ENCODE data around the gene CHRNA4.

CHRNA4 gene

GRCh38 chr20:63351811-63352591 lies 9.1 kb downstream of the CHRNA4 start:
- no peak overlapping the region for H3K9ac ChIP-seq (ENCODE audit: low read length)
- no peak overlapping the region for H3K4me3 ChIP-seq (ENCODE audit: low read length)
- no peak overlapping the region for H3K27ac ChIP-seq (ENCODE audit: low read depth, low read length)
- no peaks in the 10 kb centered on the region for H3K36me3 ChIP-seq (ENCODE audit: control insufficient read depth, insufficient read depth, low read length)
- H3K27me3 ChIP-seq (ENCODE audit: control insufficient read depth, insufficient read depth, low read length), result peaks cover 3% of the 10 kb centered on the region
- no peaks in the 10 kb centered on the region for H3K4me1 ChIP-seq (ENCODE audit: control insufficient read depth, insufficient read depth, low read length)

DNA sequence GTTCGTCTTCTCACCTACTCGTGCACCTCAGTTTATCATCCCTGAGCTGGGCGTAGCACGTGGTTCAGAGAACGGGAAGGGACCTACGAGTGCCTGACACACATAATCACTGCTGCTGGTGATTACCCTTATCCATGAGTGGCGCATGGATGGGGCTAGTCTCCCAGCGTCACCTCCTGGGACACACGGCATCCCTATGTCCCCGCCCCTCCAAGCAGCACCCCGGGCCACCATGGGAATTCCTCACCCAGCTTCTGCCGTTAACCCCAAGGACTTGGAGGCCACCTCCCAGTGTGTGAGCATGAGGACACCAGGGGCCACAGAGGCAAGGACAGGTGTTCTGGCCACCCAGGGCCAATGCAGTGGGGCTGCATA lies 9.8 kb downstream of the CHRNA4 start:
- no peaks in the 10 kb centered on the region for H3K36me3 ChIP-seq (ENCODE audit: control insufficient read depth, insufficient read depth, low read length)

GRCh38 chr20:63350597-63351325 lies 10.4 kb downstream of the CHRNA4 start:
- H3K27me3 ChIP-seq (ENCODE audit: control insufficient read depth, insufficient read depth, low read length), result peaks cover 3% of the 10 kb centered on the region
- no peak overlapping the region for H3K27ac ChIP-seq (ENCODE audit: low read depth, low read length)
- H3K4me3 ChIP-seq (ENCODE audit: low read length), result no peak overlapping the region
- no peaks in the 10 kb centered on the region for H3K36me3 ChIP-seq (ENCODE audit: control insufficient read depth, insufficient read depth, low read length)
- no peaks in the 10 kb centered on the region for H3K4me1 ChIP-seq (ENCODE audit: control insufficient read depth, insufficient read depth, low read length)
- no peak overlapping the region for H3K9ac ChIP-seq (ENCODE audit: low read length)

More for the DNA sequence above, 9.8 kb downstream of the CHRNA4 start:
- Histone ChIP-seq H3K27ac (ENCODE audit: low read depth, low read length) (no peak overlapping the region), H3K4me3 (ENCODE audit: low read length) (no peak overlapping the region), H3K9ac (ENCODE audit: low read length) (no peak overlapping the region), H3K4me1 (ENCODE audit: control insufficient read depth, insufficient read depth, low read length) (no peaks in the 10 kb centered on the region), H3K27me3 (ENCODE audit: control insufficient read depth, insufficient read depth, low read length) (peaks cover 3% of the 10 kb centered on the region)

DNA sequence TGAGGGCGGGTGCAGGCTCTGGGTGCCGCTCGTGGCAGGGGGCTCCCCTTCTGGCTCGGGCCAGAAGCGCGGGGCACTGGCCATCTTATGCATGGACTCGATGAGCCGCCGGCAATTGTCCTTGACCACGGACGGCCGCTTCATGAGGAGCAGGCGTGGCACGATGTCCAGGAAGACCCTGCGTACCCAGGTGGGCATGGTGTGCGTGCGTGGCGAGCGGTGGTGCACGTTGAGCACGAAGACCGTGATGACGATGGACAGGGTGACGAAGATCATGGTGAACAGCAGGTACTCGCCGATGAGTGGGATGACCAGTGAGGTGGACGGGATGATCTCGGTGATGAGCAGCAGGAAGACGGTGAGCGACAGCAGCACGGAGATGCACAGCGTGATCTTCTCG lies 11.0 kb downstream of the CHRNA4 start:
- H3K4me1 ChIP-seq (ENCODE audit: control insufficient read depth, insufficient read depth, low read length), result no peaks in the 10 kb centered on the region
- peaks cover 3% of the 10 kb centered on the region for H3K27me3 ChIP-seq (ENCODE audit: control insufficient read depth, insufficient read depth, low read length)
- H3K9ac ChIP-seq (ENCODE audit: low read length), result no peak overlapping the region
- no peak overlapping the region for H3K4me3 ChIP-seq (ENCODE audit: low read length)
- H3K36me3 ChIP-seq (ENCODE audit: control insufficient read depth, insufficient read depth, low read length), result no peaks in the 10 kb centered on the region
- H3K27ac ChIP-seq (ENCODE audit: low read depth, low read length), result no peak overlapping the region

- Histone ChIP-seq H3K4me3 (ENCODE audit: low read length) (no peak overlapping the region), H3K36me3 (ENCODE audit: control insufficient read depth, insufficient read depth, low read length) (no peaks in the 10 kb centered on the region), H3K4me1 (ENCODE audit: control insufficient read depth, insufficient read depth, low read length) (no peaks in the 10 kb centered on the region), H3K27me3 (ENCODE audit: control insufficient read depth, insufficient read depth, low read length) (peaks cover 3% of the 10 kb centered on the region), H3K27ac (ENCODE audit: low read depth, low read length) (no peak overlapping the region), H3K9ac (ENCODE audit: low read length) (no peak overlapping the region)
Measured at GRCh38 chr20:63349516-63349895, 11.6 kb downstream of the CHRNA4 start.

DNA sequence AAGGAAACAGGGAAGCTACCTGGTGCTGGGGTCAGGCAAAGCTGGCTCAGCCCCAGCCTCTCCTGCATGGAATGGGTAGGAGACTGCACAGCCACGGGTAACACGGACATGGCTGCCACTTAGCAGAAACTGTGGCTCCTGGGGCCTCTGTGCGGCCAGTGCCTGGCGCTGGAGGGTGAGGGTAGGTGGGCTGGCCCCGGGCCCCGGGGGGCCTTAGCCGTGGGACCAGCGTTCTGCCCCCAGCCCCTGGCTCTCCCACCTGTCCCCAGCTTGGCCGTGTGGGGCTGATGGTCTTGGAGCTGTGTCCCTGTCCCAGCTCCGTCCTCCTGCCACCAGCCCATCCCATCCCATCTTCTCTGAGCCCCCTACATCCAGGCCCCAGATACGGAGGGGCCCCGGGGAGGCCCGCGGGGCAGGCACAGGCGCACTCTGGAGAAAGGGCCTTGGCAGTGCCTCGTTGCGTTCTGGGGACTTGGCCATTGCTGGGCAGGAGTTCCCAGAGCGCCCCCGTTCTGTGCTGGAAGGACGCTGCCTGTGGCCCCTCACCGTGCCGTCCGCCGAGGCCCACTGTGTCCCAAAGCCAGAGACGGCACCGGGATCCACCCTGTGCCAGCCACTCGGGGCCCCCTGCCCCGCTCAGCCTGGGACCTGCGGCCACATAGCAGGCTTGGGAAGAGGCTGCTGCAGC lies 12.2 kb downstream of the CHRNA4 start:
- H3K4me3 ChIP-seq (ENCODE audit: low read length), result no peak overlapping the region
- H3K4me1 ChIP-seq (ENCODE audit: control insufficient read depth, insufficient read depth, low read length), result no peaks in the 10 kb centered on the region
- peaks cover 3% of the 10 kb centered on the region for H3K27me3 ChIP-seq (ENCODE audit: control insufficient read depth, insufficient read depth, low read length)
- no peaks in the 10 kb centered on the region for H3K36me3 ChIP-seq (ENCODE audit: control insufficient read depth, insufficient read depth, low read length)
- H3K9ac ChIP-seq (ENCODE audit: low read length), result no peak overlapping the region
- no peak overlapping the region for H3K27ac ChIP-seq (ENCODE audit: low read depth, low read length)

- Histone ChIP-seq H3K27me3 (ENCODE audit: control insufficient read depth, insufficient read depth, low read length) (peaks cover 3% of the 10 kb centered on the region), H3K27ac (ENCODE audit: low read depth, low read length) (no peak overlapping the region), H3K36me3 (ENCODE audit: control insufficient read depth, insufficient read depth, low read length) (no peaks in the 10 kb centered on the region), H3K4me3 (ENCODE audit: low read length) (no peak overlapping the region), H3K4me1 (ENCODE audit: control insufficient read depth, insufficient read depth, low read length) (no peaks in the 10 kb centered on the region), H3K9ac (ENCODE audit: low read length) (no peak overlapping the region)
Measured at GRCh38 chr20:63347950-63348827, 13.0 kb downstream of the CHRNA4 start.

GRCh38 chr20:63347081-63347741 lies 13.9 kb downstream of the CHRNA4 start:
- Histone ChIP-seq H3K36me3 (ENCODE audit: control insufficient read depth, insufficient read depth, low read length) (no peaks in the 10 kb centered on the region), H3K27me3 (ENCODE audit: control insufficient read depth, insufficient read depth, low read length) (no peaks in the 10 kb centered on the region), H3K27ac (ENCODE audit: low read depth, low read length) (no peak overlapping the region), H3K4me3 (ENCODE audit: low read length) (no peak overlapping the region), H3K4me1 (ENCODE audit: control insufficient read depth, insufficient read depth, low read length) (no peaks in the 10 kb centered on the region), H3K9ac (ENCODE audit: low read length) (no peak overlapping the region)

GRCh38 chr20:63346131-63347080 lies 14.7 kb downstream of the CHRNA4 start:
- H3K4me3 ChIP-seq (ENCODE audit: low read length), result no peak overlapping the region
- no peaks in the 10 kb centered on the region for H3K4me1 ChIP-seq (ENCODE audit: control insufficient read depth, insufficient read depth, low read length)
- H3K27ac ChIP-seq (ENCODE audit: low read depth, low read length), result no peak overlapping the region
- H3K27me3 ChIP-seq (ENCODE audit: control insufficient read depth, insufficient read depth, low read length), result no peaks in the 10 kb centered on the region
- no peak overlapping the region for H3K9ac ChIP-seq (ENCODE audit: low read length)
- no peaks in the 10 kb centered on the region for H3K36me3 ChIP-seq (ENCODE audit: control insufficient read depth, insufficient read depth, low read length)

DNA sequence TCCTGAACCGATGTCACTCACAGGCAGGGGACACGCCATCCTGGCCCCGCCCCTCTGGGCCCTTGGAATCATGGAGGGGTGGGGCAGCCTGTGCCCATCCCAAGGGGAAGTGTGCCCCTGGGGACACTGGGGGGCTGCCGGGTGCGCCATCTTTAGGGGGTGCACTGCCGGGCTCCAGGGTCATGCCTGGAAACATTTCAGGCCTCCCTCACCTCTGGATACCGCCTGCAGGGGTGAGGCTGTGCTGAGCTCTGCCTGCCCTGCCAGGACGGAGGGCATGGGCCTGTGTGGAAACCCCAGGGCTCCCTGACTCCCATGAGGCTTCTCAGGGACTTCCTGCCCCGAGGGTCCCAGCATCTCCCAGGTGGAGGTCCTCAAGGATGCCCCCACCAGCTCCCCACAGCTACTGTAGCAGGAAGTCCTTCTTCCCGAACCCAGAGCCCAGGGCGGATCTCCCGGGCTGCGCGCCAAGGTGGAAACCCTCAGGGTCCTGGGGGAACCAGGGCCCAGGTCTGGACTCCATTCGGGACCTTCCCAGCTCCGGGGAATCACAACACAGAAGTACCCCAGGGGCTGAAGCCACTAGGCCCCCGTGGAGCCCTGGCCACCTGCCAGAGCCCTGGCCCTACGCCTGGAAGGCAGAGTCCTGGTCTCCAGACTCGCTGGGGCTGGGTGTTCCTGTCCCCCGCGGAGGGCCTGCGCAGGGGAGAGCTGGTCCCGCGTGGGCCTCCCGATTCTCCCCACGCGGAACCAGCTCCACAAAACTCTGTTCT lies 15.6 kb downstream of the CHRNA4 start:
- Histone ChIP-seq H3K4me3 (ENCODE audit: low read length) (no peak overlapping the region), H3K36me3 (ENCODE audit: control insufficient read depth, insufficient read depth, low read length) (no peaks in the 10 kb centered on the region), H3K27me3 (ENCODE audit: control insufficient read depth, insufficient read depth, low read length) (no peaks in the 10 kb centered on the region), H3K9ac (ENCODE audit: low read length) (no peak overlapping the region), H3K27ac (ENCODE audit: low read depth, low read length) (no peak overlapping the region), H3K4me1 (ENCODE audit: control insufficient read depth, insufficient read depth, low read length) (no peaks in the 10 kb centered on the region)
